ENCODE measurements around the gene GOLGA7B. TPM values are rescaled to one million over a fixed set of nuclear protein-coding genes. Genes with fewer than 3 reads are reported as not detected.

Gene GOLGA7B
- total RNA-seq: under 1 TPM; 0.42 to 0.46 TPM
- long read RNA-seq: 0 reads

DNA sequence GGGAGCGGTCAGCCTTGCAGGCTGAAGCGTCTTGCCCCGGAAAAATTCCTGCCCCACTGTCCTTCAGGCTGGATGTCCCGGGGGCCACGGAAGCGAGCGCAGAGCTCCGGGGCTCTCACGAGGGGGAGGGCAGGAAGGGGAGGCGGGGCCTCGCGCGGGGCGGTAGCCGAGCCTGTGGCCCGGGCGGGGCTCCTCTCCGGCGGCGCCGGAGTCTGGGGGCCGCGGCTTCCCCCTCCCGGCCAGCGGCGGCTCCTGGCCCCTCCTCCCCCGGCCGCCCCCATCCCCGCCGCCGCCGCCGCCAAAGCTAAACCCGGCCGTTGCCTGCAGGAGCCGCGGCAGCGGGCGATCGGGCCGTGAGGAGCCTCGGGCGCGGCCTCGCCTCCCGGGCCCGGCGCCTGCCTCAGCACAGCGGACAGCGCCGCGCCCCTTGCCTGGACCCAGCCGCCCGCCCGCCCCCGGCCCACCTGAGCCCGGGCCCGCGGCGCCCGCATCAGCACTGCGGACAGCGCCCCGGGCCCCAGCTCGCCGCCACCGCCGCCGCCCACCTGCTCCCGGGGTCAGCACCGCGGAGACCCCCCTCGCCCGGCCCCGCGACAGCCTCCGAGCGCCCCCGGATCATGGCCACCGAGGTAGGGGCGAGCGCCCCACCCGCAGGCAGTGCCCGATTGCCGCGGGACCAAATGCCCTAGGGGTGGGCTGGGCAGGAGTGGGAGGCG lies at the start of gene GOLGA7B:
TSS of gene GOLGA7B (plus strand) at position 157 of the 716 bp plus-strand sequence. CDS start at position 618, 461 bp downstream.
- ATAC-seq (peak; percentile 86), DNase-seq (peak in 1 of 2 donors; percentile 61)
- intact Hi-C loops (cut with DNase I, micrococcal nuclease): no loop called here

DNA sequence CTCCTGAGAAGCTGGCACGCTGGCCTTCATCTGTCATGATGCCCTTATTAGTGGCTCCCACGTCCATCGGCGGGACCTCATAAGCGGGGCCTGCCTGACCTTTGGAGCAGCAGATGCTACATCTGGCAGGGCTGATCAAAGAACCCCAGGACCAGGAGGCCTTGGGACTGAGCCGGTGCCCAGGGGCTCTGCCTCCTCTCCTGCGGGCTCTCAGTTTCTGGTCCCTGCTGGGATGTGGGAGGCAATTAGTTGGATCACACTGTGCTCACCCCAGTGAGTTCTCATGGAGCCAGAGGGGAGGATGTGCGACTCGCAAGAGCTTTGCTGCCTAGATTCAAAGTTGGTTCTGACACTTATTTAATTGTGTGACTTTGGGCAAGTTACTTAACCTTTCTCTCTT lies 49.2 kb upstream of the GOLGA7B start:
- intact Hi-C loops (cut with DNase I, micrococcal nuclease): no loop called here
- no peak for DNase-seq
- no peak for ATAC-seq

DNA sequence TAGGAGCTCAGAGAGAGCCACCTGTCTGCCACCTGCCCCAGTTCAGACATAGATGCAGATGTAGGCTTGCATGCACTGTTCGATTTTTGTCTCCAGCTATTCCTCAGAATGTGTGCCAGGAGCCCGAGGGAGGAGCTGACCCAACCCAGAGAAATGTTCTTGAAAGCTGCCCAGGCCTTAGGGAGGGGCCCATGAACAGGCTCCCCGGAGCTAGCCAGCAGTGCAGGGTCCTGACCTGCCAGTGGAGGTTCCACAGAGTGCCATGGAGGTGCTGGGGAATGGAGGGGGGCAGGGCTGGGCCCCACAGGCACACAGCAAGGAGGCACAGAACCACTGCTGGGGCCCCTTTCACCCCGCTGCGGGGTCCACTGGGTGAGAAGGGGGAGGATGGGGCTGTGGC lies 48.2 kb upstream of the GOLGA7B start:
- ATAC-seq (no peak), DNase-seq (no peak)
- intact Hi-C loops (cut with DNase I, micrococcal nuclease): no loop called here

DNA sequence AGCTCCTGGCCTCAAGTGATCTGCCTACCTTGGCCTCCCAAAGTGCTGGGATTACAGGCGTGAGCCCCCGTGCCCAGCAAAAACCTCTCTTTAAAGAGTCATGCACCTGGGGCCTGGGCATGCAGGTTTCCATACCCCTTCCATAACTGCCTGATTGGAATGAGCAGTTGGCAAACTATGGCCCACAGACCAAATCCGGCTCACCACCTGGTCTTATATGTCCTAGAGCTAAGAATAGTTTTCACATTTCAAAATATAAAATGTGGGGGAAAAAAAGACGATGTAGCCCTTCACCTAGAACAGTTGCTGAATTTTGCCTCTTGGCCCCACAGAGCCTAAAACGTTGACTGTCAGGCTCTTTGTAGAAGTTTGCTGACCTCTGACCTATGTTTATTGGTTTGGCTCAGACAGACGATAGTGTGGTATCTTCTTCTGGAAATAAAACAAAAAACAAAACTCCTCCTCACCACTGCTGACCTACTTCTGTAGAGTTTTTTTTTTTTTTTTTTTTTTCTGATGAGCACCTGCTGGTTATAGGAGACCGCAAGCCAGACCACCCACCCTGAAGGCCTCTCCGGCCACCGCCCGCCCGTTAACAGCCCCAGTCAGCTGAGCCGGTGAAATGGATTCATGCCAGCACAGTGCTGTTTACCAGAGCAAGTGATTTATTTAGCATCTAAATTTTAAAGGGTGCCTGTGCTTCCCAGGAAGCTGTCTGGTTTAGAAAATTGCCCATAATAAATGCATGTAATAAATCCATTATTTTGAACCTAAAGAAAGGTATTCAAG lies 44.4 kb upstream of the GOLGA7B start:
- no peak for DNase-seq
- ATAC-seq: no peak
- intact Hi-C loops (cut with DNase I, micrococcal nuclease): no loop called here

DNA sequence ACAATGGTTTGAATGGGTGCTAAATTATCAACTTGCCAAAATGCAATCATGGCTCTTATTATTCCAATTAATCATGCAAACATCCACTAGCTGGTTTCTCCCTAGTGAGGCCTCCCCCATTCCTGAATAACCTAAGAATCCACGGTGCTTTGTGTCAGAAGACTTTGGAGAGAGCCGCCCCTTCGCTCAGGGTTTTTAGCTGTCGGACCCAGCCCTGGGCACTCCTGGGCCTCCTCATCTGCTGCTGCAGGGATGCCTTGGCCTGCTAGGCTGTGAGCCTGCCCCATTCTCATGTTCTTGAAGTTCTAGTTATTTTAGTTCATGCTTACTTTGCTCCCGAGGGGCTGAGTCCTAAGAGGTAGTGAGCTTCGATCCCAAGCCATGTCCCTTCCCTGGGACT lies 43.7 kb upstream of the GOLGA7B start:
- intact Hi-C loops (cut with DNase I, micrococcal nuclease): no loop called here
- ATAC-seq: no peak
- DNase-seq: no peak

DNA sequence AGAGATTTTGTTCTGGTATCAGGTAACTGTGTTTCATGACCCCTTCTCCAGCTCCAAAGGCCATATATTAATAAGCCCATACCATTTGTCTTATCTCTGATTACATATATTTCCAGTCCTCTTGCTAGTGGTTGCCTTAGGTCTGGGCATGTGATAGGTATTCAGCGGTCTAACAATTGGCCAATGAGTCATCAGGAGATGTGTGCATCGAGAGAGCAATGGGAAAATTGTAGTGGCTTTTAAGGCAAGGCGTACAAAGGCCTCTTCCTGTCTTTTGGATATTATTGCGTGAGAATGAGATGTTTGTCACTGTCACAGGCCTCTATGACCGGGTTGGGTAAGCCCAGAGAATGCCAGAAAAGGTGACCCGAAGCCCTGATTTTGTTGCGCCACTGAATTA lies 39.2 kb upstream of the GOLGA7B start:
- no peak for ATAC-seq

DNA sequence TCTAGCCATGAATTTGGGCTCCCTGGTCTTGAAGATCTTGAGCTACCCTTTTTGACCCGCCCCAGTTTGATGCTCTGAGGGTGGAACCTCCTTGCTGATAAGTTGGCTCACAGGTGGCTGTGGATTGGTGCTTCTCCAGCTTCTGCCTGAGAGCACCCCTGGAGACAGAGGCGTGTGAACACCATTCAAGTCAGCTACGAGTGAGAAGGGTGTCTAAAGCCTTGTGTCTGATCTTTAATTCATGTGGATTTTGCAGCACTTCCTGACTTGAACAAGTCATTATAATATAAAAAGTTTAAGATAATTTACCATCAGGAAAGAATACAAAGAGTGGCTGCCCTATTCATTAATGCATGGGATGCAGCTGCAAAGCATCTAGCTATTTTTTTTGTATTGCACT lies 37.7 kb upstream of the GOLGA7B start:
- no peak for DNase-seq
- ATAC-seq: no peak
- intact Hi-C loops (cut with DNase I, micrococcal nuclease): no loop called here

More for the DNA sequence above, 39.2 kb upstream of the GOLGA7B start:
- intact Hi-C loops (cut with DNase I, micrococcal nuclease): no loop called here
- no peak for DNase-seq

DNA sequence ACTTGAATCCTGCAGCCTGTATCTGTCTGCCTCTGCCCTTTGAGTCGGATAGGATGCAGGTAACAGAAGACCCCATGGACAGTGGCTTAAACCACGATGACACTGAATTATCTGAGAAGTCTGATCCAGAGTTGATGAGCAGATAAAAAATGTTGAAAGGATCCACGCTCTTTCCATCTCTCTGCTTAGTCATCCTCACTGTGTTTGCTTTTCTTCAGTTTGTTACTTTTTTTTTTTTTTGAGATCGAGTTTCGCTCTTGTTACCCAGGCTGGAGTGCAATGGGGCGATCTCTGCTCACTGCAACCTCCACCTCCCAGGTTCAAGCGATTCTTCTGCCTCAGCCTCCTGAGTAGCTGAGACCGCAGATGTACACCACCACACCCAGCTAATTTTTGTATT lies 36.9 kb upstream of the GOLGA7B start:
- DNase-seq (no peak), ATAC-seq (no peak)
- intact Hi-C loops (cut with DNase I, micrococcal nuclease): no loop called here

DNA sequence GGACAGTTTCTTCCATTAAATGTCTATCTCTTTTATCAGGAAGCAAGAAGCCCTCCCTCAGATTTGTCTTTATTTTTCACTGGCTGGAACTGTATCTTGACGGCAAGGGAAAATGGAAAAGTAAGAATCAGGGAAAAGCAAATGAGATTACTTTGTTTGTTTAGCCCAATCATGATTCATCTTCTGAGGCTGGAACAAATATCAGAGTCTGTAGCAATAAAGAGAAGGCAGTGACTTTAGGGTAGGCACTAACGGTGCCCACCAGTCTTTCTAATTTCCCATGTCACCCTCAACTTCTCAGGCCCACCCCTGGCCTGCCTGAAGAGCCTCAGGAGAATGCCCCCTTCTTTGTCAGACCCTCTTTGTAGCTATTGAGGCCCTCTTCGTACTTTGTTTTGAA lies 36.3 kb upstream of the GOLGA7B start:
- ATAC-seq (no peak), DNase-seq (no peak)
- intact Hi-C loops (cut with DNase I, micrococcal nuclease): no loop called here

DNA sequence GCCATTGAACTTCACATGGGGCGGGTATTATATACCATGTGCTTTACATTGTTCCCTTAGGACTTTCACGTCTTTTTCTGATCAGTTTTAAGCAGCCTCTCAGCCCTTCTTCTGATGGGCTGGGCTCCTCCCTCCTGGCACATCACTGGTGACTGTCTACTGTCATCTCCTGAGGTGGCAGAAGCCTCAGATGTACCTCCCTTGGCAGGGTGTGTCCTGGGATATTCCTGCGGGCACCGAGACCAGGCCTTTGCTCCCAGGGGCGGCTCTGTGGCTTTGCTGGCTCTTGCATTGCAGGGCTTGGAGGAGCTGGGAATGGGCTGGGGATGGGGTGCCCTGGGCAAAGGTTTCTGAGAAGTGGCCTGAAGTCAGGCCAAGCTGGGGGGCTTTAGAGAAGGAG lies 34.6 kb upstream of the GOLGA7B start:
- DNase-seq (no peak), ATAC-seq (no peak)
- intact Hi-C loops (cut with DNase I, micrococcal nuclease): no loop called here

DNA sequence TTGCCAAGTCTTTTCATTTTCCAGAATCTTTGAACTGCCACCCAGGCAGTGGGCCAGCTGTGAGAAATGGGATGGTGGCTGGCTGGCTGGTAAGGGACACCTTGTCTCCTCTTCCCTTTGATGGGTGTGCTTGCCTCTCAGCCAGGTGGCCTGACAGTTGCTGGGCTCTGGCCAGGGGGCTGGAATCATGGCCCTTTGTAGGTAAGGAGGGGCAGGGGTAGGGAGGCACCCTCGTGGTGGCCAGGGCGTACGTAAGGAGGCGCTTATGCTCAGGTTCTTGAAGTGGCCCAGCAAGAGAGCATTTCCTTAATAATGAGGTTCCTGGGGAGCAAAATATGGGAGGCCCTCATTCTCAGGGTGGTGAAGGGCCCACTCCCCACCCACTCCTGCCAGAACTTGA lies 33.0 kb upstream of the GOLGA7B start:
- no peak for DNase-seq
- intact Hi-C loops (cut with DNase I, micrococcal nuclease): no loop called here
- no peak for ATAC-seq

DNA sequence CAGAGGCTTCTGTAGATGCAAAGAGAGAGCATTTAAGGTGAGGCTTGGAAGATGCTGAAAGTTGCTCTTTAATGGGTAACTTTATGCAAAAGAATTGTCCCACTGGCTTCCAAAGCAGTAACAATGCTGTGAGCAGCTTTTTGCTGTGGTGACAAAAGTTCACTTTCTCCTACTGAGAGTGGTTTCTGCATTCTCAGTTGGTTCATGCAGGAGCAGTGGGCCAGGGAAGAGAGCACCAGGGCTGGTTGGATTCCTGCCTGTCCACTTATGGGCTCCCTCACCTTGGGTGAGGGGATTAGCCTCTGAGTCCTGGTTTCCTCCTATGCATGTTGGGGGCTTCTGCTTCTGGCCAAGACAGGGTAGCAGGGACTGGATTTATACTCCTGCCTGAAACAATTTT lies 31.1 kb upstream of the GOLGA7B start:
- intact Hi-C loops (cut with DNase I, micrococcal nuclease): no loop called here
- ATAC-seq: no peak
- no peak for DNase-seq

DNA sequence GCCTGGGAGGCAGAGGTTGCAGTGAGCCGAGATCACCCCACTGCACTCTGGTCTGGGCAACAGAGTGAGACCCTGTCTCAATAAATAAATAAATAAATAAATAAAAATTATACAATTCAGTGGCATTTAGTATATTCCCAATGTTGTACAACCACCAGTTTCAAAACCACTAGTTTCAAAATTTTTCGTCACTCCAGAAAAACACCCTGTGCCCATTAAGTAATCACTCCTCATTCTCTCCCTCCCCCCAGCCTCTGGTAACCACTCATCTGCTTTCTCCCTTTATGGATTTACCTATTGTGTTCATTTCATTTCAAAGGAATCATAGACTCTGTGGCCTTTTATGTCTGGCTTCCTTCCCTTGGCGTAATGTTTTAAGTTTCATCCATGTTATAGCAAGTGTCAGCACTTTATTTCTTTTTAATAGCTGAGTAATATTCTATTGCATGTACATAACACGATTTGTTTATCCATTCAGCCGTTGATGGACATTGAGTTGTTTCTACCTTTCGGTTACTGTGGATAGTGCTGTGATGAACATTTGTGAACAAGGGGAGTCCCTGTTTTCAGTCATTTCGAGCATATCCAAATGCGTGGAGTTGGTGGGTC lies 29.4 kb upstream of the GOLGA7B start:
- intact Hi-C loops (cut with DNase I, micrococcal nuclease): no loop called here
- ATAC-seq (no peak), DNase-seq (no peak)

DNA sequence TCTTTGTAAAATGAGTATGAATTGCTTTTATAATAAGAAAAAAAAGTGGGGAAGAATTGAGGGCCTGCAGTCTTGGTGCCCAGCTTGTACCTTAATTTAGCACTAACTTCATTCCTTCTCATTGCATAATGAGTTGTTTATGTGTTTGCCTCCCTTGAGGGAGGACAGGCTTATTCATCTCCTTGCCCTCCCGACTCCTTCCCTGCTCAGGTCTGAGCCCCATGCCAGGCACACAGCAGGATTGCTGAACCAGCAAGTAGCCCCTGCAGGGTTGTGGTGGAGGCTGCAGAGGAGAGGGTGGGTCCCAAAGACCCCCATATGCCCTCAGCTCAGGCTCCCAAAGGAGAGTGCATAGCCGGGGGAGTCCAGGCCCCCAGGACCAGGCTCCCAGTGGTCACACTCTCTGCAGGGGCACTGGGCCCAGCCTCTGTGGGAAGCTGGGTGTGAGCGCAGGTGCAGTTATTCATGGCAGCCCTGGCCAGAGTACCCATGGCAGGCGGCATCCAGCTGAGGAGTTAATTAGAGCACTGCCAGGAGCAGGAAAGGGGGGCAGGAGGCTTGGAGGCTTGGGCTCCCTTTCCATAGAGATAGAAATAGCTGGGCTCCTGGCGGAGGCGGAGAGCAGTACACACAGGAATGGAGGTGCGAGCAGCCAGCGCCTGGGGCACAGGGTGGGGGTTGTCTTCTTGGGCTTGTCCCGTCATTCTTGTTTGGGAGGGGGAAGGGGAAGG lies 28.2 kb upstream of the GOLGA7B start:
- ATAC-seq: no peak
- no peak for DNase-seq

DNA sequence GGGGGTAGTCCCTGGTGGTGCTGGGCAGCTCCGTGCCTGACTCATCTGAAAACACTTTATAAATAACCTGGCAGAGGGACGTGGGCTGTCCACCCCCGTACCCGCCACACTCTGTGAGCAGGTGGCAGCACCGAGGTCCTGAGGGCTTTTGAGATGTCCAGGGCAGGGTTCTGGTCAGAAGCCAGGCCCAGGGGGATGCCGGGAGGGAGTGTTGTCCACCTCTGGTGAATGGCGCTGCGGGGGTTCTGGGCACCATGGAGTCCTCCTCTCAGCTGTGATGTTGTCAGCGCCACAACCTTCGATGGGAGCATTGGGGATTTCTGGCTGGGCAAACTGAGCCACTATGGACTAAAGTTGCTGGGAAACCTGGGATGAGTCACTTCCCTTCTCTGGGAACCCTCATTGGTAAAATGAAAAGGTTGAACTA lies 27.4 kb upstream of the GOLGA7B start:
- DNase-seq (no peak), ATAC-seq (no peak)
- intact Hi-C loops (cut with DNase I, micrococcal nuclease): no loop called here

More for the DNA sequence above, 28.2 kb upstream of the GOLGA7B start:
- intact Hi-C loops (cut with DNase I, micrococcal nuclease): no loop called here

DNA sequence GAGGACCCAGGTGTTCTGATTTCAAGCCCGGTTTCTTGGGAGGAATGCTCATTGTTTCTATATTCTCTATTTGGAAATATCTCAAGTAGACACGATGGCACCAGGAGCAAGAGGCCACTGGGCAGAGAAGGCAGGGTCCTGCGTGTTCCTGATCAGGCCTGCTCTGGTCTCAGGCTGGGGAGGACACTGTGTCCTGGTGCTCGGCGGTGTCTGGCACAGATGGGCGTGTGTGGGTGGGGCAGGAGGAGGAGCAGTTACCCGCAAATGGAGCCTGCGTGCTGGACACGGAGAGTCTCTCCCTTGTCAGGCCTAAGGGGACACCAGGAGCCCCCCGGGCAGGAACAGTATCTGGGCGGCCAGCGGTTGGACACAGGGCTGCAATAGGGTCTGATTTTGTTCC lies 25.9 kb upstream of the GOLGA7B start:
- intact Hi-C loops (cut with DNase I, micrococcal nuclease): no loop called here
- peak in 1 of 2 donors; percentile 16 for DNase-seq
- peak; percentile 64 for ATAC-seq

DNA sequence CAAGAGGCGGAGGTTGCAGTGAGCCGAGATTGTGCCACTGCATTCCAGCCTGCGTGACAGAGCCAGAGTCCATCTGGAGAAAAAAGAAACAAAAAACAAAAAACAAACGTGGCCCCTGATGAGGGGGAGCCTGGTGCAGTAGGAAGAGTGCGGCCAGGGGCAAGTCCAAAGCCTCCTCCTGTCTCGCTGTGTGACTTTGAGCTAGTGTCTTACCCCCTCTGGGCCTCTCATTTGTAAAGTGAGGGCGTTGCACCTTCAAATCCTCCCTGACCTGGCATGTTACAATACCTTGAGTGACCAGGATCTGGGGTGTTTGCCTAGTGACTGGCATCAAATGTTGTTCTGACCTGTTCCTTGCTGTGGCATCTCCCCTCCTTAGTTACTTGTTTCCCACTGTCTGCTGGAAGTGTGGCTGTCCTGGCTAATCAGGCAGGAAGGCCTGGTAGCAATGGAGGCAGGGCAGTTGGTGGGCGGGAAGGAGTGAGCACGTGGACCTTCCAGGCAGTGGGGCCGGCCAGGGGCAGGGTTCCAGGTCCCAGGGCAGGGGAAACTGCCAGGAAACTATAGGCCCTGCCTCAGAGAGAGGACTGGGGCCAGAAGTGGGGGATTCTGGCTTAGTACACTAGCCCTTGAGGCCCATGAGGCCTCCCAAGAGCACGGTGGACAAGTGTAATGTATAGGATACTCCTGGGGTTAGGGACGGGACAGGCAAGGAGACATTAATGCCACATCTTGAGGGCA lies 24.5 kb upstream of the GOLGA7B start:
- intact Hi-C loops (cut with DNase I, micrococcal nuclease): no loop called here
- no peak for ATAC-seq
- no peak for DNase-seq

DNA sequence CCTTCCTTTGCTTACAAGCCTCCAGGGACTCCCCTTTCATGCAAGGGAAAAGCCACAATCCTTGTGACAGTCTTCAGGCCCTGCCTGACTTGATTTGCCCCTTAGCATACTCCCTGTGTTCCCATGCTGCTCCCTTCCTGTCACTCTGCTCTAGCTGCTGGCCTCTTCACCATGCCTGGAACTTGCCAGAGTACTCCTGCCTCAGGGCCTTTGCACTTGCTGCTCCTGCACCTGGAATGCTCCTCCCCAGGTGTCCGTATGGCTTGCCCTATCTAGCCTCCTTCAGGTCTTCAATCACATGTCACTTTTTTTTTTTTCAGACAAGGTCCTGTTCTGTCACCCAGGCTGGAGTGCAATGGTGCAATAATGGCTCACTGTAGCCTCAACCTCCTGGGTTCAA lies 22.8 kb upstream of the GOLGA7B start:
- intact Hi-C loops (cut with DNase I, micrococcal nuclease): no loop called here
- DNase-seq: no peak
- ATAC-seq: no peak
